Endodermal cell (in vitro differentiated cells): ENCODE measurements around the gene OBSCN. TPM values are rescaled to one million over a fixed set of nuclear protein-coding genes. Genes with fewer than 3 reads are reported as not detected.

Experiments used
- DNase-seq: peaks from one replicate; pipeline ENCODE4 v3.0.0-alpha.2; 2017
- H3K27ac ChIP-seq: 2 replicates; pipeline ENCODE4 v1.5.1; 2013; ENCODE audit warnings: mild to moderate bottlenecking, low read depth, low read length, moderate library complexity
- H3K27me3 ChIP-seq: 2 replicates; pipeline ENCODE4 v1.6.1; 2013; ENCODE audit warnings: mild to moderate bottlenecking, low read length, moderate library complexity; ENCODE audit not compliant: insufficient read depth, control insufficient read depth, poor library complexity, severe bottlenecking
- H3K36me3 ChIP-seq: 2 replicates; pipeline ENCODE4 v1.7.0; 2013; ENCODE audit warnings: mild to moderate bottlenecking, low read length, moderate library complexity; ENCODE audit not compliant: control insufficient read depth, insufficient read depth
- H3K4me1 ChIP-seq: one replicate; pipeline ENCODE4 v1.7.0; 2013; ENCODE audit warnings: low read length; ENCODE audit not compliant: control insufficient read depth, insufficient read depth
- H3K4me3 ChIP-seq: 2 replicates; pipeline ENCODE4 v1.5.1; 2013; ENCODE audit warnings: mild to moderate bottlenecking, low read length, moderate library complexity
- H3K9ac ChIP-seq: 2 replicates; pipeline ENCODE4 v1.6.1; 2013; ENCODE audit warnings: mild to moderate bottlenecking, low read length, moderate library complexity; ENCODE audit not compliant: poor library complexity, severe bottlenecking; ENCODE audit errors: extremely low read depth
- H3K9me3 ChIP-seq: 2 replicates; pipeline ENCODE4 v1.6.1; 2013; ENCODE audit warnings: mild to moderate bottlenecking, low read length, moderate library complexity; ENCODE audit not compliant: control insufficient read depth
- H3K27ac Mint-ChIP-seq: 2 replicates; pipeline ENCODE4 v1.8.0; 2020; ENCODE audit warnings: mixed read lengths
- H3K27me3 Mint-ChIP-seq: 2 replicates; pipeline ENCODE4 v1.8.0; 2021; ENCODE audit warnings: mild to moderate bottlenecking, mixed read lengths; ENCODE audit not compliant: insufficient read depth
- H3K36me3 Mint-ChIP-seq: 2 replicates; pipeline ENCODE4 v1.8.0; 2020; ENCODE audit warnings: low read depth, mixed read lengths
- H3K4me1 Mint-ChIP-seq: 2 replicates; pipeline ENCODE4 v1.8.0; 2020; ENCODE audit warnings: mixed read lengths
- H3K4me3 Mint-ChIP-seq: 2 replicates; pipeline ENCODE4 v1.8.0; 2020; ENCODE audit warnings: mild to moderate bottlenecking, moderate library complexity, mixed read lengths
- H3K9me3 Mint-ChIP-seq: 2 replicates; pipeline ENCODE4 v1.8.0; 2020; ENCODE audit warnings: mild to moderate bottlenecking, mixed read lengths
- WGBS, 2 experiments: methylation state at CpG; one replicate each; pipeline versions ENCODE4 v1.1.5 to v1.1.7; 2013; ENCODE audit warnings: missing lambda C conversion rate in 2 of 2, mixed read lengths in 1 of 2; ENCODE audit not compliant: insufficient coverage in 1 of 2, insufficient read length in 1 of 2; 5-methylcytosine and 5-hydroxymethylcytosine counted together
- total RNA-seq, 2 donors: library from RNA; stranded (reverse); fragmentation: NEBNext Ultra II Directional in 1 of 2; extraction: Animal tissue kit (Norgen Biotek cat#: 25700) in 1 of 2; gene quantifications; 2 replicates in 1 of 2; 3 replicates in 1 of 2; pipeline ENCODE4 v1.2.1, GENCODE V29; 2021
- TF ChIP-seq, protein P1 (sequence below): fragments of 200-600 bp; sonication (generic); conservative IDR thresholded peaks from 2 replicates; pipeline ENCODE4 v1.5.0; 2021; ENCODE audit warnings: antibody characterized with exemption, mild to moderate bottlenecking

OBSCN gene
- total RNA-seq, 2 donors from 2014 or later = 53.7 to 68.9 TPM

DNA sequence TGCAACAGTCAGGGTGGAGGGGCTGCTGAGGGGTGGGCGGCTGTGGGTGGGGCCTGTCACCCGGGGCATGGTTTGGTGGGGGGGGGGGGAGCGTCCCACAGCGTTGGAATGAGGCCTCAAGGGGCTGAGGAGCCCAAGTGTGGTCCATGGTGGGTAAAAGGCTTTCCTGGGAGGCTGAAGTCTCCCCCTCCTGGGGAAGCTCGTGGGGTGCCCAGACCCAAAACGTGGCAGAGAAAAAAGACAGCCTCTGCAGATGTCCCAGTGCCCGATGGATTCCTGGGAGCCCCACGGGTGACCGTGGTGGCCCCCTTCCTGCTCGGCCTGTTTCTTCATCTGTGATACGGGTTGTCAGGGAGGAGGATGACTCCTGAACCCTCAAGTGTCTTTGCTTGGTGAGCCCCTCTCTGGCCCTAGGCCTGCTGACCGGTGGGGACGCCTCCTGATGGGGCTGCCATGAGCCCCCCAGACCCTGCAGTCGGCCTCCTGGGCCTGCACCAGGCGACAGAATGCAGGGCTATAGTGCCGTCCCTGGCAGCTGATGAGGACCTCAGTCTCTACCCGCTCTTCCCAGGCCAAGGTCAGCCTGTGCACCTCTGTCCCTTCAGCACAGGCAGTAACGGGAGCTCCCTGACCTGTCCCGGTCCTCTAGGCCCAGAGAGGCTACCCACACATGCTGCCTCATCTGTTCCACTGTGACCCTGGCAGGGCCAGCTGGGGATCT lies 1.1 kb downstream of the OBSCN start:
- Histone ChIP-seq H3K4me1 (peaks cover 5% of the 10 kb centered on the region), H3K27me3 (peaks cover 5% of the 10 kb centered on the region), H3K4me3 (no peak overlapping the region), H3K36me3 (no peaks in the 10 kb centered on the region), H3K27ac (no peak overlapping the region), H3K9ac (no peak overlapping the region), H3K9me3 (no peaks in the 10 kb centered on the region)
- no peaks in the 10 kb centered on the region for H3K36me3 Mint-ChIP-seq
- no peak overlapping the region for H3K27ac Mint-ChIP-seq
- H3K4me1 Mint-ChIP-seq = peaks cover 3% of the 10 kb centered on the region
- no peak for DNase-seq
- peaks cover 2% of the 10 kb centered on the region for H3K9me3 Mint-ChIP-seq
- peaks cover 48% of the 10 kb centered on the region for H3K27me3 Mint-ChIP-seq
- WGBS, 2 experiments = 83 to 94% methylated on average over 13 to 18 of the region's 19 CpGs
- no peak overlapping the region for H3K4me3 Mint-ChIP-seq
- TF ChIP-seq, protein P1, sequence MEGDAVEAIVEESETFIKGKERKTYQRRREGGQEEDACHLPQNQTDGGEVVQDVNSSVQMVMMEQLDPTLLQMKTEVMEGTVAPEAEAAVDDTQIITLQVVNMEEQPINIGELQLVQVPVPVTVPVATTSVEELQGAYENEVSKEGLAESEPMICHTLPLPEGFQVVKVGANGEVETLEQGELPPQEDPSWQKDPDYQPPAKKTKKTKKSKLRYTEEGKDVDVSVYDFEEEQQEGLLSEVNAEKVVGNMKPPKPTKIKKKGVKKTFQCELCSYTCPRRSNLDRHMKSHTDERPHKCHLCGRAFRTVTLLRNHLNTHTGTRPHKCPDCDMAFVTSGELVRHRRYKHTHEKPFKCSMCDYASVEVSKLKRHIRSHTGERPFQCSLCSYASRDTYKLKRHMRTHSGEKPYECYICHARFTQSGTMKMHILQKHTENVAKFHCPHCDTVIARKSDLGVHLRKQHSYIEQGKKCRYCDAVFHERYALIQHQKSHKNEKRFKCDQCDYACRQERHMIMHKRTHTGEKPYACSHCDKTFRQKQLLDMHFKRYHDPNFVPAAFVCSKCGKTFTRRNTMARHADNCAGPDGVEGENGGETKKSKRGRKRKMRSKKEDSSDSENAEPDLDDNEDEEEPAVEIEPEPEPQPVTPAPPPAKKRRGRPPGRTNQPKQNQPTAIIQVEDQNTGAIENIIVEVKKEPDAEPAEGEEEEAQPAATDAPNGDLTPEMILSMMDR = no peak

DNA sequence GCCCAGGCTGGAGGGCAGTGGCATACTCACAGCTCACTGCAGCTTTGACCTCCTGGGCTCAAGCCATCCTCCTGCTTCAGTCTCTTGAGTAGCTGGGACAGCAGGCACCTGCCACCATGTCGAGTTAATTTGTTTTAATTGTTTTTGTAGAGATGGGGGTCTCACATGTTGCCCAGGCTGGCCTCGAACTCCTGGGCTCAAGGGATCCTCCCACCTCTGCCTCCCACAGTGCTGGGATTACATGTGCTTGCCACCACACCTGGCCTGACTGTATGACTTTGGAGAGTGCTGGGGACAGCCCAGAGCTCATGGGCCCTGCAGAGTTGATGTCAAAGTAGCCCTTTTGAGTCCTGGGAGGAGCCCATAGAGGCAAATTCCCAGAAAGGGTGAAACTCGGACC lies 1.8 kb downstream of the OBSCN start:
- Mint-ChIP-seq H3K36me3 (no peaks in the 10 kb centered on the region), H3K4me3 (no peak overlapping the region), H3K9me3 (peaks cover 2% of the 10 kb centered on the region), H3K27ac (no peak overlapping the region), H3K27me3 (peaks cover 42% of the 10 kb centered on the region), H3K4me1 (peaks cover 3% of the 10 kb centered on the region)
- Histone ChIP-seq H3K4me3 (no peak overlapping the region), H3K9ac (no peak overlapping the region), H3K4me1 (peaks cover 5% of the 10 kb centered on the region), H3K36me3 (no peaks in the 10 kb centered on the region), H3K9me3 (no peaks in the 10 kb centered on the region), H3K27me3 (no peaks in the 10 kb centered on the region), H3K27ac (no peak overlapping the region)
- TF ChIP-seq, protein P1 = no peak
- no peak for DNase-seq
- WGBS, 2 experiments = 90 to 100% methylated on average over 1 to 3 of the region's 3 CpGs

DNA sequence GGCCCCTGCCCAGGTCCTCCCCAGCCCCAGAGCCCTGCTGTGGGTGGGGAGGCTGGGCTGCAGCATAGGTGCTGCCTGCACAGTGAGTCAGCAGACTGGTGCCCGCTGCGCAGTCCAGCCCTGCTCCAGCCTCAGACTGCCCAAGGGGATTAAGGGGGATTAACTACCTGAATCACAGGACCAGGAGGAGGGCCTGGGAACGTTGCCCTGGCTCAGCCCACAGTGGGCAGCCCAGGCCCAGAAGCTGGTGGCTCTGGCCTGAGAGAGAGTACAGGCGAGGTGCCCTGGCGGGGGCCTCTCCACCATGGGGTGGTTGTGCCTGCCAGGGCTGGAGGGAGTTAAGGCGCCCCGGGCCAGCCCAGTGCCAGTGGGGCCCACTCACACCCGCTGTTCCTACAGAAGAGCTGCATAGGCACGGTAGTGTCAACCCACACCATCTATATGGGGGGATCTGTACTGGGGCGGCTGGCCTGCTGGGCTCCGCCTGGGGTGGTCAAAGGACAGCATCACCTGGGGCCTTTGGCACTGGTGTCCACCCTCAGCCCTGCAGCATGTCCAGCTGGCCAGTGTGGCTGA lies 2.3 kb downstream of the OBSCN start:
- no peak for DNase-seq
- Histone ChIP-seq H3K27ac (no peak overlapping the region), H3K4me3 (no peak overlapping the region), H3K4me1 (peaks cover 5% of the 10 kb centered on the region), H3K27me3 (no peaks in the 10 kb centered on the region), H3K9me3 (no peaks in the 10 kb centered on the region), H3K9ac (no peak overlapping the region), H3K36me3 (no peaks in the 10 kb centered on the region)
- 80 to 86% methylated on average over 8 to 11 of the region's 11 CpGs for whole genome bisulfite sequencing, 2 experiments
- Mint-ChIP-seq H3K9me3 (peaks cover 2% of the 10 kb centered on the region), H3K27me3 (peaks cover 37% of the 10 kb centered on the region), H3K27ac (no peak overlapping the region), H3K4me3 (no peak overlapping the region), H3K4me1 (peaks cover 3% of the 10 kb centered on the region), H3K36me3 (no peaks in the 10 kb centered on the region)
- TF ChIP-seq, protein P1 = no peak
